SKM-1 treated with dmso at 0.1 percent for 144 hours (cell line): ENCODE results near the gene POU6F2.

Experiments used
- DNase-seq: peaks from one replicate; lab custom pipeline; 2025; ENCODE audit not compliant: unreplicated experiment; lab: John Stamatoyannopoulos, UW

Gene POU6F2

GRCh38 chr7:39247576-39247975, 269.9 kb downstream of the POU6F2 start:
- DNase-seq, result no peak

GRCh38 chr7:39248041-39248691, 270.5 kb downstream of the POU6F2 start:
- no peak for DNase-seq

- no peak for DNase-seq
Measured at GRCh38 chr7:39248692-39249090, 271.0 kb downstream of the POU6F2 start.

GRCh38 chr7:39249635-39250152, 272.0 kb downstream of the POU6F2 start:
- DNase-seq, result no peak

- DNase-seq, result no peak
Measured at GRCh38 chr7:39252916-39253315, 275.2 kb downstream of the POU6F2 start.

GRCh38 chr7:39259391-39260003, 281.8 kb downstream of the POU6F2 start:
- no peak for DNase-seq

- DNase-seq, result no peak
Measured at GRCh38 chr7:39260279-39260844, 282.7 kb downstream of the POU6F2 start.

GRCh38 chr7:39261771-39262170, 284.1 kb downstream of the POU6F2 start:
- DNase-seq, result no peak

GRCh38 chr7:39265641-39266591, 288.2 kb downstream of the POU6F2 start:
- no peak for DNase-seq

- no peak for DNase-seq
Measured at GRCh38 chr7:39269034-39269433, 291.3 kb downstream of the POU6F2 start.

- DNase-seq, result no peak
Measured at GRCh38 chr7:39270018-39270417, 292.3 kb downstream of the POU6F2 start.

- no peak for DNase-seq
Measured at GRCh38 chr7:39271402-39271801, 293.7 kb downstream of the POU6F2 start.

- no peak for DNase-seq
Measured at GRCh38 chr7:39272111-39272510, 294.4 kb downstream of the POU6F2 start.

- DNase-seq, result no peak
Measured at GRCh38 chr7:39272691-39273090, 295.0 kb downstream of the POU6F2 start.

GRCh38 chr7:39280337-39280736, 302.6 kb downstream of the POU6F2 start:
- no peak for DNase-seq

GRCh38 chr7:39285256-39285655, 307.5 kb downstream of the POU6F2 start:
- no peak for DNase-seq

GRCh38 chr7:39288303-39288702, 310.6 kb downstream of the POU6F2 start:
- DNase-seq, result no peak

GRCh38 chr7:39291628-39292410, 314.1 kb downstream of the POU6F2 start:
- no peak for DNase-seq

GRCh38 chr7:39293056-39293823, 315.5 kb downstream of the POU6F2 start:
- no peak for DNase-seq

GRCh38 chr7:39294022-39294421, 316.3 kb downstream of the POU6F2 start:
- no peak for DNase-seq
